SK-N-SH (cell line): ENCODE results near the gene GRK2. TPM values are rescaled to one million over a fixed set of nuclear protein-coding genes. Genes with fewer than 3 reads are reported as not detected.

ENCODE experiments used
- CTCF ChIA-PET: fragments of 300-600, 350-600 bp; formaldehyde crosslinking; extraction: SDS; loops from one replicate; lab custom pipeline; 2021; lab: Yijun Ruan, JAX
- POLR2A ChIA-PET: fragments of 350-600 bp; sonication (Branson Sonifier 250); formaldehyde crosslinking; extraction: SDS; loops from one replicate; lab custom pipeline; 2020; ENCODE audit warnings: antibody characterized with exemption, inconsistent platforms; lab: Yijun Ruan, JAX
- DNase-seq: peaks from one replicate; pipeline ENCODE4 v3.0.0; 2012
- H2AFZ ChIP-seq: fragments of 200-600 bp; sonication (generic); 2 replicates; pipeline ENCODE4 v1.8.1; 2016; ENCODE audit warnings: antibody characterized with exemption, mild to moderate bottlenecking, low read depth
- H3F3A ChIP-seq: fragments of 200-600 bp; sonication (generic); replicated peaks from 2 replicates; pipeline ENCODE3; 2016; ENCODE audit warnings: antibody characterized with exemption, mild to moderate bottlenecking; ENCODE audit not compliant: insufficient read depth
- H3K27ac ChIP-seq, 2 experiments: fragments of 200-500 bp in 1 of 2; fragments of 200-600 bp in 1 of 2; sonication (Bioruptor generic) in 1 of 2; sonication (generic), shearing (Covaris generic) in 1 of 2; 2 replicates each; pipeline versions ENCODE4 v1.5.1 to v1.6.1; 2014 to 2016; ENCODE audit warnings: low read depth in 2 of 2, inconsistent platforms in 1 of 2, low read length in 1 of 2, mild to moderate bottlenecking in 1 of 2, mixed read lengths in 1 of 2
- H3K27me3 ChIP-seq: fragments of 200-600 bp; sonication (generic), shearing (Covaris generic); 2 replicates; pipeline ENCODE4 v1.6.1; 2016; ENCODE audit warnings: mixed run types; ENCODE audit not compliant: insufficient read depth
- H3K36me3 ChIP-seq, 2 experiments: fragments of 200-500 bp in 1 of 2; fragments of 200-600 bp in 1 of 2; sonication (Bioruptor generic) in 1 of 2; sonication (generic) in 1 of 2; replicated peaks in 1 of 2; 2 replicates each; pipeline versions ENCODE3 to v1.5.1; 2014 to 2016; ENCODE audit warnings: low read length in 1 of 2, mild to moderate bottlenecking in 1 of 2; ENCODE audit not compliant: insufficient read depth in 2 of 2, control insufficient read depth in 1 of 2
- H3K4me1 ChIP-seq, 2 experiments: fragments of 200-500 bp in 1 of 2; fragments of 200-600 bp in 1 of 2; sonication (Bioruptor generic) in 1 of 2; sonication (generic), shearing (Covaris generic) in 1 of 2; 2 replicates each; pipeline versions ENCODE4 v1.5.1 to v1.6.1; 2014 to 2016; ENCODE audit warnings: low read depth in 1 of 2, low read length in 1 of 2, mixed run types in 1 of 2; ENCODE audit not compliant: insufficient read depth in 2 of 2, control insufficient read depth in 1 of 2
- H3K4me2 ChIP-seq: fragments of 200-600 bp; sonication (generic), shearing (Covaris generic); 2 replicates; pipeline ENCODE4 v1.6.1; 2017; ENCODE audit warnings: mixed run types
- H3K4me3 ChIP-seq, 2 experiments: fragments of 200-500 bp in 1 of 2; fragments of 200-600 bp in 1 of 2; sonication (Bioruptor generic) in 1 of 2; sonication (generic), shearing (Covaris generic) in 1 of 2; 2 replicates each; pipeline versions ENCODE4 v1.5.1 to v1.8.1; 2014 to 2016; ENCODE audit warnings: low read depth in 2 of 2, inconsistent platforms in 1 of 2, low read length in 1 of 2, mild to moderate bottlenecking in 1 of 2, mixed read lengths in 1 of 2, moderate library complexity in 1 of 2
- H3K79me2 ChIP-seq: fragments of 200-600 bp; sonication (generic); 2 replicates; pipeline ENCODE4 v1.8.1; 2017; ENCODE audit warnings: mild to moderate bottlenecking; ENCODE audit not compliant: insufficient read depth
- H3K9ac ChIP-seq: fragments of 200-600 bp; sonication (generic); 2 replicates; pipeline ENCODE4 v1.6.1; 2017; ENCODE audit warnings: mixed run types
- H3K9me2 ChIP-seq: fragments of 200-600 bp; sonication (generic); 2 replicates; pipeline ENCODE4 v1.6.1; 2017; ENCODE audit warnings: mixed run types
- H3K9me3 ChIP-seq: fragments of 200-600 bp; sonication (generic); 2 replicates; pipeline ENCODE4 v1.6.1; 2017; ENCODE audit warnings: mixed run types, mild to moderate bottlenecking, moderate library complexity
- H4K20me1 ChIP-seq: fragments of 200-600 bp; sonication (generic); 2 replicates; pipeline ENCODE4 v1.6.1; 2017; ENCODE audit warnings: mild to moderate bottlenecking, mixed run types; ENCODE audit not compliant: insufficient read depth
- CHD2 ChIP-seq: fragments of 150-350 bp; IDR thresholded peaks from 2 replicates; pipeline ENCODE4 v1.6.1; 2018; ENCODE audit warnings: low read length; ENCODE audit not compliant: partially characterized antibody
- CTCF ChIP-seq: fragments of 200-600 bp; sonication (generic); IDR thresholded peaks from 2 replicates; pipeline ENCODE4 v1.6.1; 2017; ENCODE audit warnings: antibody characterized with exemption, mild to moderate bottlenecking, moderate library complexity
- FOXJ3 ChIP-seq: sonication (generic); formaldehyde crosslinking; IDR thresholded peaks from 2 replicates; pipeline ENCODE4 v1.5.1; 2020; ENCODE audit warnings: mild to moderate bottlenecking, missing genetic modification reagents
- JUND ChIP-seq: IDR thresholded peaks from 2 replicates; pipeline ENCODE4 v1.4.0; 2012
- MXI1 ChIP-seq: IDR thresholded peaks from 2 replicates; pipeline ENCODE4 v1.6.1; 2012; ENCODE audit warnings: mild to moderate bottlenecking, low read depth, low read length, improper control_type of control experiment
- NRF1 ChIP-seq: IDR thresholded peaks from 2 replicates; pipeline ENCODE4 v1.6.1; 2012; ENCODE audit warnings: low read depth, mild to moderate bottlenecking, low read length
- POLR2AphosphoS5 ChIP-seq: IDR thresholded peaks from 2 replicates; pipeline ENCODE4 v1.6.1; 2012; ENCODE audit warnings: low read depth, low read length
- RAD21 ChIP-seq: IDR thresholded peaks from 2 replicates; pipeline ENCODE4 v1.6.1; 2012; ENCODE audit warnings: mild to moderate bottlenecking, low read length
- TEAD4 ChIP-seq: IDR thresholded peaks from 2 replicates; pipeline ENCODE4 v1.4.0; 2012; ENCODE audit warnings: mild to moderate bottlenecking, borderline replicate concordance; ENCODE audit not compliant: insufficient read depth
- WGBS: methylation state at CpG from one replicate; pipeline ENCODE4 v1.1.6; 2017; ENCODE audit warnings: low lambda C conversion rate; 5-methylcytosine and 5-hydroxymethylcytosine counted together
- polyA plus RNA-seq, 3 experiments: library from polyadenylated mRNA; depleted of rRNA; stranded (reverse); fragments of >200 nt; gene quantifications; 2 replicates each; pipeline ENCODE4 v1.2.3, GENCODE V29; 2012
- TF ChIP-seq, protein P1 (sequence below): fragments of 150-350 bp; IDR thresholded peaks from 2 replicates; pipeline ENCODE4 v1.6.1; 2016; ENCODE audit warnings: mild to moderate bottlenecking, low read depth, low read length
- TF ChIP-seq, protein P2 (sequence below): fragments of 150-350 bp; IDR thresholded peaks from 2 replicates; pipeline ENCODE4 v1.6.1; 2017; ENCODE audit warnings: antibody characterized with exemption, low read length, low read depth, borderline replicate concordance
- TF ChIP-seq, protein P3 (sequence below): IDR thresholded peaks from 2 replicates; pipeline ENCODE4; 2012
- TF ChIP-seq, protein P4 (sequence below): IDR thresholded peaks from 2 replicates; pipeline ENCODE4 v1.4.0; 2012; ENCODE audit warnings: low read depth, borderline replicate concordance

Gene GRK2
- polyA plus RNA-seq, 1 of the 3 experiments (the other 2 are of a cell fraction), result 48.5 TPM

DNA sequence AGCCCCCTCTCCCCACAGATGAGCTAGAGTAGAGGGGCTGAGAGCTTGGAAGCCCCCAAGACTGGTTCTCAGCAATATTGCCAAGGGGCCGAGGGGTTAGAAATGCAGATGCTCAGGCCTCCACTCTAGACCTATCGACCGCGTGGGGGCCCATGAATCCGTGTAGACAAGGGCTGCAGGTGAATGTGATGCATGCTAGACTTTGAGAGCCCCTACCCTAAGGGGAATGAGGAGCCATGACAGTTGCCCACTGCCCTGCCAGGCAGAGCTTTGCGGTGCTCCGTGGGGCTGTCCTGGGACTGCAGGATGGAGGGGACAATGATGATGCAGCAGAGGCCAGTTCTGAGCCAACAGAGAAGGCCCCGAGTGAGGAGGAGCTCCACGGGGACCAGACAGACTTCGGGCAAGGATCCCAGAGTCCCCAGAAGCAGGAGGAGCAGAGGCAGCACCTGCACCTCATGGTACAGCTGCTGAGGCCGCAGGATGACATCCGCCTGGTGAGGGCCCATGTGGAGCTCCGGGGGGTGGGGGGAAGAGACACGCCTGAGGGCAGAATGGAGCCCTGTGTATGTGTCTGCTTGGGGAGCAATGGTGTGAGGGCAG is 38.3 kb downstream of the GRK2 start (continued):
- no peak for TF ChIP-seq MXI1
- no peak for TF ChIP-seq JUND
- TF ChIP-seq, protein P1, sequence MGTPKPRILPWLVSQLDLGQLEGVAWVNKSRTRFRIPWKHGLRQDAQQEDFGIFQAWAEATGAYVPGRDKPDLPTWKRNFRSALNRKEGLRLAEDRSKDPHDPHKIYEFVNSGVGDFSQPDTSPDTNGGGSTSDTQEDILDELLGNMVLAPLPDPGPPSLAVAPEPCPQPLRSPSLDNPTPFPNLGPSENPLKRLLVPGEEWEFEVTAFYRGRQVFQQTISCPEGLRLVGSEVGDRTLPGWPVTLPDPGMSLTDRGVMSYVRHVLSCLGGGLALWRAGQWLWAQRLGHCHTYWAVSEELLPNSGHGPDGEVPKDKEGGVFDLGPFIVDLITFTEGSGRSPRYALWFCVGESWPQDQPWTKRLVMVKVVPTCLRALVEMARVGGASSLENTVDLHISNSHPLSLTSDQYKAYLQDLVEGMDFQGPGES, result no peak
- TF ChIP-seq FOXJ3 (CRISPR knock-in tag), result no peak

GRCh38 chr11:67306769-67307544 is 40.7 kb downstream of the GRK2 start:
- ChIA-PET CTCF (interaction anchor here (0.8 to 2.6 kb wide), 5 partner anchors 8 to 75 kb away, joined by 3 to 11 read pairs (median 3); no protein-coding TSS in a partner anchor), POLR2A (no interaction called here)
- Histone ChIP-seq H2AFZ (no peak overlapping the region), H3K9me2 (no peaks in the 10 kb centered on the region), H4K20me1 (no peaks in the 10 kb centered on the region), H3K27me3 (no peaks in the 10 kb centered on the region), H3K4me2 (no peak overlapping the region), H3K4me1 (peaks cover 13 to 24% of the 10 kb centered on the region in 2 experiments; a peak in 2 of 4 replicates), H3K4me3 (no peak overlapping the region), H3K79me2 (no peaks in the 10 kb centered on the region), H3K27ac (no peak overlapping the region), H3K9me3 (no peaks in the 10 kb centered on the region), H3K9ac (no peak overlapping the region), H3F3A (no peaks in the 10 kb centered on the region), H3K36me3 (peaks cover 0 to 7% of the 10 kb centered on the region in 2 experiments)
- TF ChIP-seq NRF1 (no peak), POLR2AphosphoS5 (no peak), FOXJ3 (CRISPR knock-in tag) (no peak), CHD2 (no peak), JUND (no peak), RAD21 (no peak)
- no peak for DNase-seq
- WGBS, result 94% methylated on average over 15 of the region's 19 CpGs

DNA sequence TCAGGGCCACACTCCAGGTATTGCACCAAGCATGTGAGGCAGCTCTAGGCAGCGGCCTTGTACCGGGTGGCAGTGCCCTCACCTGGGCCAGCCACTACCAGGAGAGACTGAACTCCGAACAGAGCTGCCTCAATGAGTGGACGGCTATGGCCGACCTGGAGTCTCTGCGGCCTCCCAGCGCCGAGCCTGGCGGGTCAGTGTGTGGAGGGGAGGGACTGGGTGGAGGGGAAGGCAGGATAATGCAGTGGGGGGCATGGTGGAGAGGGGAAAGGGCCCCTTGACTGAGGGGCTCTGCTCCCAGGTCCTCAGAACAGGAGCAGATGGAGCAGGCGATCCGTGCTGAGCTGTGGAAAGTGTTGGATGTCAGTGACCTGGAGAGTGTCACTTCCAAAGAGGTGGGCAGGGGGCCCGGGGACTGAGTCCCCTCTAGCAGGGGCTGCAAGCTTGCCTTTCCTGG is 41.3 kb downstream of the GRK2 start:
- no peak overlapping the region for H3K4me2 ChIP-seq
- no peaks in the 10 kb centered on the region for H3K27me3 ChIP-seq
- ChIA-PET CTCF (interaction anchor here (0.8 to 2.6 kb wide), 4 partner anchors 9 to 43 kb away, joined by 3 to 11 read pairs (median 4); no protein-coding TSS in a partner anchor), POLR2A (no interaction called here)
- H3K36me3 ChIP-seq, result peaks cover 0 to 5% of the 10 kb centered on the region in 2 experiments
- no peak overlapping the region for H3K9ac ChIP-seq
- no peaks in the 10 kb centered on the region for H3K9me3 ChIP-seq
- H4K20me1 ChIP-seq, result no peaks in the 10 kb centered on the region
- H3F3A ChIP-seq, result no peaks in the 10 kb centered on the region
- TF ChIP-seq JUND (no peak), CHD2 (no peak), CTCF (no peak), TEAD4 (no peak), MXI1 (no peak), FOXJ3 (CRISPR knock-in tag) (no peak)
- TF ChIP-seq, protein P2, sequence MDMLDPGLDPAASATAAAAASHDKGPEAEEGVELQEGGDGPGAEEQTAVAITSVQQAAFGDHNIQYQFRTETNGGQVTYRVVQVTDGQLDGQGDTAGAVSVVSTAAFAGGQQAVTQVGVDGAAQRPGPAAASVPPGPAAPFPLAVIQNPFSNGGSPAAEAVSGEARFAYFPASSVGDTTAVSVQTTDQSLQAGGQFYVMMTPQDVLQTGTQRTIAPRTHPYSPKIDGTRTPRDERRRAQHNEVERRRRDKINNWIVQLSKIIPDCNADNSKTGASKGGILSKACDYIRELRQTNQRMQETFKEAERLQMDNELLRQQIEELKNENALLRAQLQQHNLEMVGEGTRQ, result no peak
- TF ChIP-seq, protein P3, sequence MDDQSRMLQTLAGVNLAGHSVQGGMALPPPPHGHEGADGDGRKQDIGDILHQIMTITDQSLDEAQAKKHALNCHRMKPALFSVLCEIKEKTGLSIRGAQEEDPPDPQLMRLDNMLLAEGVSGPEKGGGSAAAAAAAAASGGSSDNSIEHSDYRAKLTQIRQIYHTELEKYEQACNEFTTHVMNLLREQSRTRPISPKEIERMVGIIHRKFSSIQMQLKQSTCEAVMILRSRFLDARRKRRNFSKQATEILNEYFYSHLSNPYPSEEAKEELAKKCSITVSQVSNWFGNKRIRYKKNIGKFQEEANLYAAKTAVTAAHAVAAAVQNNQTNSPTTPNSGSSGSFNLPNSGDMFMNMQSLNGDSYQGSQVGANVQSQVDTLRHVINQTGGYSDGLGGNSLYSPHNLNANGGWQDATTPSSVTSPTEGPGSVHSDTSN, result no peak
- TF ChIP-seq, protein P4, sequence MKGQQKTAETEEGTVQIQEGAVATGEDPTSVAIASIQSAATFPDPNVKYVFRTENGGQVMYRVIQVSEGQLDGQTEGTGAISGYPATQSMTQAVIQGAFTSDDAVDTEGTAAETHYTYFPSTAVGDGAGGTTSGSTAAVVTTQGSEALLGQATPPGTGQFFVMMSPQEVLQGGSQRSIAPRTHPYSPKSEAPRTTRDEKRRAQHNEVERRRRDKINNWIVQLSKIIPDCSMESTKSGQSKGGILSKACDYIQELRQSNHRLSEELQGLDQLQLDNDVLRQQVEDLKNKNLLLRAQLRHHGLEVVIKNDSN, result no peak
- peaks cover 11 to 27% of the 10 kb centered on the region in 2 experiments; a peak in 2 of 4 replicates for H3K4me1 ChIP-seq
- no peak overlapping the region for H3K27ac ChIP-seq
- WGBS, result 93% methylated on average over 5 of the region's 12 CpGs
- H3K9me2 ChIP-seq, result no peaks in the 10 kb centered on the region
- no peaks in the 10 kb centered on the region for H3K79me2 ChIP-seq
- DNase-seq, result no peak
- H2AFZ ChIP-seq, result no peak overlapping the region
- no peak overlapping the region for H3K4me3 ChIP-seq
